HepG2 (cell line): Measurements from ENCODE around the gene LDAH. TPM values are rescaled to one million over a fixed set of nuclear protein-coding genes. Genes with fewer than 3 reads are reported as not detected.

ENCODE experiments used
- CBX1 ChIP-seq: IDR thresholded peaks from one replicate; pipeline ENCODE4 v1.6.1; 2016; ENCODE audit warnings: antibody characterized with exemption, low read depth
- GTF3A ChIP-seq: sonication (generic); formaldehyde crosslinking; conservative IDR thresholded peaks from 2 replicates; pipeline ENCODE4 v1.4.0; 2020; ENCODE audit warnings: mild to moderate bottlenecking, missing genetic modification reagents
- MAFK ChIP-seq, 2 experiments: IDR thresholded peaks in 1 of 2; conservative IDR thresholded peaks in 1 of 2; 2 replicates each; pipeline ENCODE4 v1.6.1; 2011; ENCODE audit warnings: improper control_type of control experiment in 2 of 2, low read length in 2 of 2
- MZF1 ChIP-seq: sonication (generic); formaldehyde crosslinking; IDR thresholded peaks from 2 replicates; pipeline ENCODE4 v1.8.1; 2023; ENCODE audit warnings: mild to moderate bottlenecking, missing genetic modification reagents, borderline replicate concordance
- NFYC ChIP-seq: IDR thresholded peaks from 2 replicates; pipeline ENCODE4 v1.6.1; 2016; ENCODE audit warnings: missing genetic modification reagents, missing compliant biosample characterization
- PHF5A ChIP-seq: IDR thresholded peaks from one replicate; pipeline ENCODE4 v1.6.1; 2018; ENCODE audit warnings: low read depth, missing genetic modification reagents; ENCODE audit not compliant: unreplicated experiment
- PHF8 ChIP-seq: sonication (generic); formaldehyde crosslinking; IDR thresholded peaks from 2 replicates; pipeline ENCODE4 v1.5.0; 2020; ENCODE audit warnings: missing genetic modification reagents
- RBM39 ChIP-seq: fragments of 200-400 bp; formaldehyde crosslinking; IDR thresholded peaks from one replicate; pipeline ENCODE4 v1.6.1; 2018; ENCODE audit warnings: antibody characterized with exemption, mild to moderate bottlenecking, low read depth, low read length; ENCODE audit not compliant: poor library complexity, severe bottlenecking
- SP2 ChIP-seq: sonication (generic); formaldehyde crosslinking; IDR thresholded peaks from 2 replicates; pipeline ENCODE4 v1.5.1; 2020; ENCODE audit warnings: mild to moderate bottlenecking, missing genetic modification reagents
- TMF1 ChIP-seq: sonication (generic); formaldehyde crosslinking; IDR thresholded peaks from 2 replicates; pipeline ENCODE4 v1.8.1; 2022; ENCODE audit warnings: low read depth, missing genetic modification reagents
- ZFP37 ChIP-seq: sonication (generic); formaldehyde crosslinking; IDR thresholded peaks from 2 replicates; pipeline ENCODE4 v1.4.0; 2020; ENCODE audit warnings: missing genetic modification reagents, borderline replicate concordance
- polyA plus RNA-seq, 8 experiments: library from polyadenylated mRNA; depleted of rRNA in 3 of 8; stranded (reverse) in 7 of 8; unstranded in 1 of 8; fragments of >200 nt; fragmentation: Illumina TruSeq in 4 of 8; extraction: Trizol in 4 of 8; gene quantifications; 2 replicates each; pipeline versions ENCODE4 v1.2.1 to v1.2.3, GENCODE V29; 2011 to 2016; ENCODE audit warnings: low read depth in 4 of 8, missing spikeins in 1 of 8, mixed read lengths in 1 of 8; ENCODE audit not compliant: insufficient read depth in 1 of 8
- total RNA-seq, 5 experiments: library from RNA; depleted of rRNA; stranded (reverse); fragments of >200 nt; fragmentation: Illumina TruSeq; extraction: Trizol; gene quantifications; 2 replicates each; pipeline ENCODE4 v1.2.3, GENCODE V29; 2016; ENCODE audit warnings: low read depth in 1 of 5
- TF ChIP-seq, protein P1 (sequence below): sonication (generic); formaldehyde crosslinking; IDR thresholded peaks from 2 replicates; pipeline ENCODE4 v1.4.0; 2020; ENCODE audit warnings: mild to moderate bottlenecking, missing genetic modification reagents
- TF ChIP-seq, protein P2 (sequence below): sonication (generic); formaldehyde crosslinking; IDR thresholded peaks from 2 replicates; pipeline ENCODE4 v1.5.1; 2020; ENCODE audit warnings: mild to moderate bottlenecking, missing genetic modification reagents, borderline replicate concordance
- TF ChIP-seq, protein P3 (sequence below): IDR thresholded peaks from 2 replicates; pipeline ENCODE4 v1.6.1; 2016; ENCODE audit warnings: missing compliant biosample characterization, missing genetic modification reagents, borderline replicate concordance

The LDAH gene
- total and polyA plus RNA-seq, 2 of the 13 experiments (the other 11 are each of a cell fraction or from before 2014, with no cell fraction given), result 28.8 to 46.2 TPM

DNA sequence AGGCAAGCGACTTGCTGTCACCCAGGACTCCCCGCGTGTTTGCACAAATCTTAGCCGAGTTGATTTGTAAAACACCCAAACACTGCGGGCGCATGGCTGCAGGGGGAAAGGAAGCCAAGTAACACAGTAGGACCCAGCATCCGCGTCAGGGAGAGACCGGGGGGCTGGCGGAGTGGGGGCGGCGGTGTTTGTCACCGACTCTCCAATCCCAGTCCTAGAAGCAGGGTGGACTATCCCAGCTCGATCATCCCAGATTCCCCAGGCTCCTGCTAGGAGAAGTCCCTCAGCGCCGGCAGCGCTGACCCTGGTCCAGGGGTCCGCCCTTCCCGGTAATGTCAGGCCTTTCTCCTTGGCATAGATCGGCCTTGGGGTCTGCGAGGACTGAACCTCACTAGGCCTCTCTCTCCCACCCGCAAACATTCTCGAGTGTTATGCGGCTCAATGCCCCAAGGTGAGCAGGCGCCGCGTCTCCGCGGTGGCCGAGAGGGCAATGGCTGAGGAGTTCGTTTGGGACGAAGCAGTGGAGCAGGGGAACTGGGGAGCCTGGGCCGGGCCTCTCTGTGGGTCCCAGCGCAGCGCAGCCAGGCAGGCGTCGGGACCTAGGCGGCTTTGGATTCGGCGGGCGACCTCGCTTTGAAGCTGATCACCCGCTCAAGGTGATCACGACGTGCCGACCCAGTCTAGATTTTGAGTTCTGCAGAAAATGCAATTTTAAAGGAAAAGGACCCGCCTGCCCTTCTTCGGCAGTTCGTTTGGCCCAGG is 157.5 kb downstream of the LDAH start (continued):
- TF ChIP-seq, protein P1, sequence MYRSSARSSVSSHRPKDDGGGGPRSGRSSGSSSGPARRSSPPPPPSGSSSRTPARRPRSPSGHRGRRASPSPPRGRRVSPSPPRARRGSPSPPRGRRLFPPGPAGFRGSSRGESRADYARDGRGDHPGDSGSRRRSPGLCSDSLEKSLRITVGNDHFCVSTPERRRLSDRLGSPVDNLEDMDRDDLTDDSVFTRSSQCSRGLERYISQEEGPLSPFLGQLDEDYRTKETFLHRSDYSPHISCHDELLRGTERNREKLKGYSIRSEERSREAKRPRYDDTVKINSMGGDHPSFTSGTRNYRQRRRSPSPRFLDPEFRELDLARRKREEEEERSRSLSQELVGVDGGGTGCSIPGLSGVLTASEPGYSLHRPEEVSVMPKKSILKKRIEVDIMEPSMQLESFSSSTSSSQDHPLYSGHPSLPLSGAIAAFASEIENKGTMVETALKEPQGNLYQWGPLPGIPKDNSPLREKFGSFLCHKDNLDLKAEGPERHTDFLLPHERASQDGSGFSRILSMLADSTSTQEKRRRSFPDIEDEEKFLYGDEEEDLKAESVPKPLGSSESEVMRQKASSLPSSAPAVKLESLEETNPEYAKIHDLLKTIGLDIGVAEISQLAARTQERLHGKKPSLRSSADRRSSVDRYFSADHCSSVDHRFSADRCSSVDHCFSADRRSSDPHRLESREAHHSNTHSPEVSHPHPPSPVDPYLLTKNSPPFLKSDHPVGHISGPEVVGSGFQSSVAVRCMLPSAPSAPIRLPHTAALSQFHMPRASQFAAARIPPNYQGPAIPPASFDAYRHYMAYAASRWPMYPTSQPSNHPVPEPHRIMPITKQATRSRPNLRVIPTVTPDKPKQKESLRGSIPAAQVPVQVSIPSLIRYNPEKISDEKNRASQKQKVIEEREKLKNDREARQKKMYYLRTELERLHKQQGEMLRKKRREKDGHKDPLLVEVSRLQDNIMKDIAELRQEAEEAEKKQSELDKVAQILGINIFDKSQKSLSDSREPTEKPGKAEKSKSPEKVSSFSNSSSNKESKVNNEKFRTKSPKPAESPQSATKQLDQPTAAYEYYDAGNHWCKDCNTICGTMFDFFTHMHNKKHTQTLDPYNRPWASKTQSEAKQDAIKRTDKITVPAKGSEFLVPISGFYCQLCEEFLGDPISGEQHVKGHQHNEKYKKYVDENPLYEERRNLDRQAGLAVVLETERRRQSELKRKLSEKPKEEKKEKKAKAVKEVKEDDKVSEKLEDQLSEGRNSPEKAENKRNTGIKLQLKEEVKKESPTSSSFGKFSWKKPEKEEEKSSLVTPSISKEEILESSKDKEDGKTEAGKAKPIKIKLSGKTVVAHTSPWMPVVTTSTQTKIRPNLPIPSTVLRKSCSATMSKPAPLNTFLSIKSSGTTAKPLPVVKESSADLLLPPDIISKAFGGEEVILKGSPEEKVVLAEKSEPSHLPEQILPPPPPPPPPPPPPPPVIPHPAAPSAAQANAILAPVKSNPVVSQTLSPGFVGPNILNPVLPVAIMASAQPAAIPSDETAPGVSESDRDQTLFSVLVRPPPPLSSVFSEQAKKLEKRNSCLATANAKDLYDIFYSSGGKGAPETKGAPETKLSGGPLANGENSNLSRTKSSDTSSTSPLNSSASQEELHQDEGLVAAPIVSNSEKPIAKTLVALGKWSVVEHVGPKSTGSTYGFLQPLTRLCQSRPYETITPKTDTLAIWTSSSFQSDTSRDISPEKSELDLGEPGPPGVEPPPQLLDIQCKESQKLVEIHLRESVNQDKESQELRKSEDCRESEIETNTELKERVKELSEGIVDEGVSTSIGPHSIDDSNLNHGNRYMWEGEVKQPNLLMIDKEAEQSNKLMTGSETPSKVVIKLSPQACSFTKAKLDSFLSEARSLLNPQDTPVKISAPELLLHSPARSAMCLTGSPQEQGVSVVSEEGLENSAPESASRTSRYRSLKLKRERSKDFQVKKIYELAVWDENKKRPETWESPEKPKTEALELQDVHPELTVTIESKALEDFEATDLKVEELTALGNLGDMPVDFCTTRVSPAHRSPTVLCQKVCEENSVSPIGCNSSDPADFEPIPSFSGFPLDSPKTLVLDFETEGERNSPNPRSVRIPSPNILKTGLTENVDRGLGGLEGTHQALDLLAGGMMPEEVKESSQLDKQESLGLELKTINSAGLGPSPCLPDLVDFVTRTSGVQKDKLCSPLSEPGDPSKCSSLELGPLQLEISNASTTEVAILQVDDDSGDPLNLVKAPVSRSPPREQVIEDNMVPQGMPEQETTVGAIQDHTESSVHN (CRISPR knock-in tag), result no peak
- no peak for TF ChIP-seq PHF5A (CRISPR knock-in tag)
- TF ChIP-seq, protein P2, sequence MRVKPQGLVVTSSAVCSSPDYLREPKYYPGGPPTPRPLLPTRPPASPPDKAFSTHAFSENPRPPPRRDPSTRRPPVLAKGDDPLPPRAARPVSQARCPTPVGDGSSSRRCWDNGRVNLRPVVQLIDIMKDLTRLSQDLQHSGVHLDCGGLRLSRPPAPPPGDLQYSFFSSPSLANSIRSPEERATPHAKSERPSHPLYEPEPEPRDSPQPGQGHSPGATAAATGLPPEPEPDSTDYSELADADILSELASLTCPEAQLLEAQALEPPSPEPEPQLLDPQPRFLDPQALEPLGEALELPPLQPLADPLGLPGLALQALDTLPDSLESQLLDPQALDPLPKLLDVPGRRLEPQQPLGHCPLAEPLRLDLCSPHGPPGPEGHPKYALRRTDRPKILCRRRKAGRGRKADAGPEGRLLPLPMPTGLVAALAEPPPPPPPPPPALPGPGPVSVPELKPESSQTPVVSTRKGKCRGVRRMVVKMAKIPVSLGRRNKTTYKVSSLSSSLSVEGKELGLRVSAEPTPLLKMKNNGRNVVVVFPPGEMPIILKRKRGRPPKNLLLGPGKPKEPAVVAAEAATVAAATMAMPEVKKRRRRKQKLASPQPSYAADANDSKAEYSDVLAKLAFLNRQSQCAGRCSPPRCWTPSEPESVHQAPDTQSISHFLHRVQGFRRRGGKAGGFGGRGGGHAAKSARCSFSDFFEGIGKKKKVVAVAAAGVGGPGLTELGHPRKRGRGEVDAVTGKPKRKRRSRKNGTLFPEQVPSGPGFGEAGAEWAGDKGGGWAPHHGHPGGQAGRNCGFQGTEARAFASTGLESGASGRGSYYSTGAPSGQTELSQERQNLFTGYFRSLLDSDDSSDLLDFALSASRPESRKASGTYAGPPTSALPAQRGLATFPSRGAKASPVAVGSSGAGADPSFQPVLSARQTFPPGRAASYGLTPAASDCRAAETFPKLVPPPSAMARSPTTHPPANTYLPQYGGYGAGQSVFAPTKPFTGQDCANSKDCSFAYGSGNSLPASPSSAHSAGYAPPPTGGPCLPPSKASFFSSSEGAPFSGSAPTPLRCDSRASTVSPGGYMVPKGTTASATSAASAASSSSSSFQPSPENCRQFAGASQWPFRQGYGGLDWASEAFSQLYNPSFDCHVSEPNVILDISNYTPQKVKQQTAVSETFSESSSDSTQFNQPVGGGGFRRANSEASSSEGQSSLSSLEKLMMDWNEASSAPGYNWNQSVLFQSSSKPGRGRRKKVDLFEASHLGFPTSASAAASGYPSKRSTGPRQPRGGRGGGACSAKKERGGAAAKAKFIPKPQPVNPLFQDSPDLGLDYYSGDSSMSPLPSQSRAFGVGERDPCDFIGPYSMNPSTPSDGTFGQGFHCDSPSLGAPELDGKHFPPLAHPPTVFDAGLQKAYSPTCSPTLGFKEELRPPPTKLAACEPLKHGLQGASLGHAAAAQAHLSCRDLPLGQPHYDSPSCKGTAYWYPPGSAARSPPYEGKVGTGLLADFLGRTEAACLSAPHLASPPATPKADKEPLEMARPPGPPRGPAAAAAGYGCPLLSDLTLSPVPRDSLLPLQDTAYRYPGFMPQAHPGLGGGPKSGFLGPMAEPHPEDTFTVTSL, result no peak
- TF ChIP-seq RBM39, result no peak
- TF ChIP-seq MAFK (conservative IDR thresholded peaks at IDR 0.05 in 1 of 2, IDR thresholded peaks at IDR 0.05 in 1 of 2; ENCODE audit: low read length in 2 of 2), result no peak
- TF ChIP-seq SP2, result no peak
- TF ChIP-seq PHF8 (CRISPR knock-in tag), result 0 out of 2 replicates have a peak, but pooled peaks have one; percentile 2
- TF ChIP-seq, protein P3, sequence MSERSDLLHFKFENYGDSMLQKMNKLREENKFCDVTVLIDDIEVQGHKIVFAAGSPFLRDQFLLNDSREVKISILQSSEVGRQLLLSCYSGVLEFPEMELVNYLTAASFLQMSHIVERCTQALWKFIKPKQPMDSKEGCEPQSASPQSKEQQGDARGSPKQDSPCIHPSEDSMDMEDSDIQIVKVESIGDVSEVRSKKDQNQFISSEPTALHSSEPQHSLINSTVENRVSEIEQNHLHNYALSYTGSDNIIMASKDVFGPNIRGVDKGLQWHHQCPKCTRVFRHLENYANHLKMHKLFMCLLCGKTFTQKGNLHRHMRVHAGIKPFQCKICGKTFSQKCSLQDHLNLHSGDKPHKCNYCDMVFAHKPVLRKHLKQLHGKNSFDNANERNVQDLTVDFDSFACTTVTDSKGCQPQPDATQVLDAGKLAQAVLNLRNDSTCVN (CRISPR knock-in tag), result no peak
- no peak for TF ChIP-seq CBX1
- no peak for TF ChIP-seq TMF1 (CRISPR knock-in tag)
- TF ChIP-seq MZF1, result no peak
- no peak for TF ChIP-seq NFYC (CRISPR knock-in tag)
- TF ChIP-seq ZFP37, result no peak
- TF ChIP-seq GTF3A, result no peak
